ENCODE data around the gene CADPS.

Gene CADPS

DNA sequence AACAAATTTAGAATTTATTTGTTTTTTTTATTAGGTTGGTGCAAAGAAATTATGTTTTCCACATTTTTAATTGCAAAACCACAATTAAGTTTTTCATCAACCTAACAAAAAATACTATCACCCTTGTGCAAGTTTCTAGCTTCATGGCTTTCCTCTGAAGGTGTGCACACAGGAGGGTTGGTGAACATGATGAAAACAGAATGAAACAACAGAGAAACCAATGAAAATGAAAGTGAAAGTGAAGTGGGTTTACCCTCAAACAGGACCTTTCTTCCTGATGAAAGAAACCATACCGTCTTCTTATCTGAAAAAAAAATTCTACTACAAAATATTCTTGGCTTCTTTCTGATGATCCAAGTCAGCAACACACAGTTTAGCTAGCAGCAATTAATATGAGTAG lies 429.9 kb downstream of the CADPS start:
- in situ Hi-C loops (cut with HindIII; ENCODE audit: low pct_unique_long_range_greater_than_20kb, low sequenced_read_pairs) = no loop called here
- no peak for DNase-seq (ENCODE audit: low read depth in 1 of 2, low spot score in 1 of 2)
- no peak for TF ChIP-seq JUND (IDR thresholded peaks at IDR 0.05; ENCODE audit: low read depth)

DNA sequence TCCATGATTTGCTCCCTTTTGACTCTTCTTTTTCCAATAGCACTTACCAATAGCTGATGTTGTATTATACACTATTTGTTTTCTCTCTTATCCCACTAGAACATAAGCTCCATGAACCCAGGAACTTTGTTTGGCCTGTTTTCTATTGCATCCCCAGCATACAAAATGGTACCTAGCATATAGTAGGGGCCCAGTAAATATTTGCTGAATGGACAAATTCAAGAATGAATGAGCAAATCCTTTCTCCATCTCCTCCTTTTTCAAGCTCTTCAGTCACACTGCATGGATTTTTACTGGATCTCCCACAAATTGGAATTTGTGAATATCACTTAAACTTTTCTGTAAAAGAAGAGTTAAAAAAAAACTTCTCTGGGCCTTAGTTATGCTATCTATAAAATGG lies 435.2 kb downstream of the CADPS start:
- TF ChIP-seq JUND (IDR thresholded peaks at IDR 0.05; ENCODE audit: low read depth) = no peak
- DNase-seq (ENCODE audit: low read depth in 1 of 2, low spot score in 1 of 2) = no peak
- in situ Hi-C loops (cut with HindIII; ENCODE audit: low pct_unique_long_range_greater_than_20kb, low sequenced_read_pairs) = no loop called here

DNA sequence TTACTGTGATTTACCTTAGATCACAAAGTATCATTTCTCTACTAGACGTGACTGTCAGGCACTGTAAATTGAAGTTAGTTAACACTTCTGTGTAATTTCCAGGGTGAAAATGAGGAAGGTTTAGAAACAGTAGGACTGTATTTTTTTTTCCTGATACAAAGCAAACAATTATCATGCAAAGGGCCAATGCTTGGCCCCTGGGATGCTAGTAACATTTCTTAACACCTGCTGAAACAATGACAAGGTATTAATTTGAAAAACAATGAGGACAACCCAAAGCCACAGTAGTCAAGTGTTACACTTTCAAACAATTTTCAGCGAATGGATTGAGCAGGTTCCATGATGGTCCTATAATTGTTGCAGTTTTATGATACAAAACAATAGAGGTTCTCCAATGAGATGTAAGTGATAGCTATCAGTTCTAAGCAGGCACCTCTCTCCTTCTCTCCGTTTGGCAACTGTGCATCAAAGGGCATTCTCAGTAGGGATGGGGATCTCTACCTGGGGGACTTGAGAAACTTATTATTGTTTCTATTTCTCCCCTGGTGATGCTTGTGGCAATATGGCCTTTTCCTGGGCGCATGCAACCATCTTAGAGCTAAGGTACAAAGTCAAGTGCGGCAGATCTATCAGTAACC lies 435.9 kb downstream of the CADPS start:
- in situ Hi-C loops (cut with HindIII; ENCODE audit: low pct_unique_long_range_greater_than_20kb, low sequenced_read_pairs) = no loop called here
- DNase-seq (ENCODE audit: low read depth in 1 of 2, low spot score in 1 of 2) = no peak
- no peak for TF ChIP-seq JUND (IDR thresholded peaks at IDR 0.05; ENCODE audit: low read depth)

DNA sequence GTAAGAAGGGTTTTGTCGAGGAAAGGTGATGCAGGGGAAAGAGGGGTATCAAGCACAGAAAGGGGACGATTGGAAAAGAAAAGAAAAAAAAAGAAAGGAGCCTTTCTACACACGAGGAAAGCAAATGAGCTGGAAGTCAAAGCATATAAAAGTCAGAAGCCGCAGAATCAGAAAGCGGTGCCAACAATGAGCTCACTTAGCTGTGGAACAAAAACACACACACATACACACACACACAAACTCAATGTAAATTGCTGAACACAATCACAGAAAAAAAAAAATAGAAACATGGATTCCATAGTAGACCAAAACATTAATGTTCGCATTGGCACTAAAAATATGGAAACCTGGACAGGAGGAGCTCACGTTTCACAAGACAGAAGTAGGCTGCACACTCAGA lies 438.4 kb downstream of the CADPS start:
- in situ Hi-C loops (cut with HindIII; ENCODE audit: low pct_unique_long_range_greater_than_20kb, low sequenced_read_pairs) = no loop called here
- no peak for DNase-seq (ENCODE audit: low read depth in 1 of 2, low spot score in 1 of 2)
- no peak for TF ChIP-seq JUND (IDR thresholded peaks at IDR 0.05; ENCODE audit: low read depth)

DNA sequence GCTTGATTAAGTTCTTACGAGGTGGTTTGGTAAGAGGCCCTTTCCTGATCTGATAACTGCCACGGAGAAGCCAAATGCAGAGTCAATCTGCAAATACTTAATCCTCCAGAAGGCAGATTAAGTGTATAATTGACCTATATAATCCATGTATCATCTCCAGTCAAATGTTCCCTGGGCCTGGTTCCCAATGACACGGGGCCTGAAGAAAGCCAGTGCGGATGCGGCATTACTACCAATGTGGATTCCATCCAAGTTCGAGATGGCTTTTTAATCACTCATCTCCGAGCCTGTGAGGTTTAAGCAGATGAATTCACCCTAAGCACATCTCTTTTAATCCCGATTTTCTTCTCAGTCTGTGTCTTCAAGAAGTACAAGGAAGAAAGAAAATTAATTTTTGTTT lies 441.8 kb downstream of the CADPS start:
- TF ChIP-seq JUND (IDR thresholded peaks at IDR 0.05; ENCODE audit: low read depth) = no peak
- DNase-seq (ENCODE audit: low read depth in 1 of 2, low spot score in 1 of 2) = no peak
- in situ Hi-C loops (cut with HindIII; ENCODE audit: low pct_unique_long_range_greater_than_20kb, low sequenced_read_pairs) = no loop called here

DNA sequence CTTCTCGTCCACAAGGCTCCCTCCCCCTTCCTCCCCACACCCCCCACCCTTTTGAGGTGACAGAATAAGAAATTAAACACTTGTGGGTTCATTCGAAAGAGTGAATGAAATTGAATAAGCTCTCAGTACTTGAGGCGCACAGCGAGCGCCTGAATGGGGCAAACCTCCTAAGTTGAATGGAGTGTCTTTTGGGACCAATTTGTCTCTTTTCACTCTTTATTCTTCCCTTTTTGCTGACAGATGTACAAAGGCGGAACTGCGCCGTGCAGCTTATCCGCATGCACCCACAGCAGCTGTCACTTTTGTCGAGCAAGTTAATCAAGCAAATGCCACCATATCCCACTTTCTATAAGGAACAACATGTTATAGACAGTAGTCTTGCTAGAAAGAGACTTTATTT lies 454.0 kb downstream of the CADPS start:
- DNase-seq (ENCODE audit: low read depth in 1 of 2, low spot score in 1 of 2) = no peak
- TF ChIP-seq JUND (IDR thresholded peaks at IDR 0.05; ENCODE audit: low read depth) = no peak
- in situ Hi-C loops (cut with HindIII; ENCODE audit: low pct_unique_long_range_greater_than_20kb, low sequenced_read_pairs) = no loop called here

DNA sequence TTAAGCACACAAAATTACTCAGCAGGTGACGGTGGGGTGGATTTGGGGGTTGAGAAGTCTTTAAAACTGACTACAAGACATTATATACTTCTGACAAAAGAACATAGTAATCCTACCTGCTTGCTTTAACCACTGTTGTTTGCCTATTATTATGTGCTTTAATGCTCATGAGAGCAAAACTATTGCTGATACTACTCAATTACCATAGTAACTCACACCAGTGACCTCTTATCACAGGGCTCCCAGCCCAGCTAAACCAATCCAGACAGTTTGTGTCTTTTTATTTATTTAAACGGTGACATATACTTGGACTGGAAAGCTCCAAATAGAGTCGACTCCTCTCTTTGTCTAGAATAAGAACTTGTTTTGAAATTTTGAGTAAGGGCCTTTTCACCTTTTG lies 459.1 kb downstream of the CADPS start:
- no peak for TF ChIP-seq JUND (IDR thresholded peaks at IDR 0.05; ENCODE audit: low read depth)
- in situ Hi-C loops (cut with HindIII; ENCODE audit: low pct_unique_long_range_greater_than_20kb, low sequenced_read_pairs) = no loop called here
- no peak for DNase-seq (ENCODE audit: low read depth in 1 of 2, low spot score in 1 of 2)

DNA sequence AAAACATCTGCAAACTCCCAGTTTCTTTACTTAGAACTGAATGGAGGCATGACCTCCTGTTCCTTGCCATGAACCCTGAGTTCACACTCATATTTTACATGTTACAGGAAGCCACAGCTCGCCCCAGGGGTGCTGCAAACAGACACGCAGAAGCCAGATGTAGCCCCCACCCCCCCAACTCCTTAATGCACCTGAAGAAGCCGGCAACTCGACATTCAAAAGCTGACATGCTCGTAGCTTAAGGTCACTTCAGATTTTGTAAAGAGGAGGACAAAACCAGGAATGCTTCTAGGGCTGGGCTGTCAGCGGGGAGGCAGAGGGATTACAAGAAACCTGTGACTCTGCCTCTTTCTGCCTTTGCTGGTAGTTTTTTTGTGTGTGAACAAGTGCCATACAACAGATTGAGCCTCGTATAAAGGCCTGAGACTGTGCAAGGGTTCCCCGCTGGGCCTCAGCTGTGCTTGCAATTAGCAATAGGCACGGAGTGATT lies 459.9 kb downstream of the CADPS start:
- in situ Hi-C loops (cut with HindIII; ENCODE audit: low pct_unique_long_range_greater_than_20kb, low sequenced_read_pairs) = no loop called here

DNA sequence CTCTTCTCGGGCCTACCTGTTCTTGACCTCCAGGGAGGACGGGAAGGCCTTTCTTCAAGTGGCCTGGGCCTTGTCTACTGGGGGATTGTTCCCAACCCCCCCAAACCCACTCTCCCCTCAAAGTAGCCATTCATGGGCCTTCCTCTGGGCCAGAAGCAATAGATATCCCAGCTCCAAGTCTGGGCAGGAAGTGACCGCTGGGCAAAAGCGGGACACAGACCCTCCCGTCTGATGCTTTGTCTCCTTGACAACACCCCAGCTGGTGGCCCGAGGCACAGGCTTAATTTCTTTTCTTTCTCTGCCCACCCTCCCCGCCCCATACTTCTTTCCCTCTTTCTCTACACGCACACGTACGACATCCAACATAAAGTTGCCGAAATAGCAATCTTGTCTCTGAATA lies 460.4 kb downstream of the CADPS start:
- in situ Hi-C loops (cut with HindIII; ENCODE audit: low pct_unique_long_range_greater_than_20kb, low sequenced_read_pairs) = no loop called here
- no peak for TF ChIP-seq JUND (IDR thresholded peaks at IDR 0.05; ENCODE audit: low read depth)
- DNase-seq (ENCODE audit: low read depth in 1 of 2, low spot score in 1 of 2) = no peak

More for the DNA sequence above, 459.9 kb downstream of the CADPS start:
- no peak for DNase-seq (ENCODE audit: low read depth in 1 of 2, low spot score in 1 of 2)
- no peak for TF ChIP-seq JUND (IDR thresholded peaks at IDR 0.05; ENCODE audit: low read depth)

DNA sequence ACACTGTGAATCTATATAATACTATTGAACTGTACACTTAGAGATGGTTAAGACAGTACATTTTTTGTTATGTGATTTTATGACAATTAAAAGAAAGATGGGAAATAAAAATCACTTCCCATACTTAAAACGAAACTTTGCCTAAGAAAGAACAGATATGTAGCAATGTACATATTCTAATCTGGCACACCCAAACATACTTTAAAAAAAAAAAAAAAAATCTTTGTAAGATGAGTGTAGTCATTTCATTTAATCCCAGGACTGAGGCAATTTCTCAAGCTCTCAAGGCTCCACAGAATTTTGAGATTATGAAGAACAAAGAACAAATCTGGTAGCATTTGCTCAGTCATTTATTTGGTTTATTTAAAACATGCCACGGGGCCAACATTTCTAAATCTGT lies 461.5 kb downstream of the CADPS start:
- in situ Hi-C loops (cut with HindIII; ENCODE audit: low pct_unique_long_range_greater_than_20kb, low sequenced_read_pairs) = no loop called here
- no peak for DNase-seq (ENCODE audit: low read depth in 1 of 2, low spot score in 1 of 2)
- no peak for TF ChIP-seq JUND (IDR thresholded peaks at IDR 0.05; ENCODE audit: low read depth)

DNA sequence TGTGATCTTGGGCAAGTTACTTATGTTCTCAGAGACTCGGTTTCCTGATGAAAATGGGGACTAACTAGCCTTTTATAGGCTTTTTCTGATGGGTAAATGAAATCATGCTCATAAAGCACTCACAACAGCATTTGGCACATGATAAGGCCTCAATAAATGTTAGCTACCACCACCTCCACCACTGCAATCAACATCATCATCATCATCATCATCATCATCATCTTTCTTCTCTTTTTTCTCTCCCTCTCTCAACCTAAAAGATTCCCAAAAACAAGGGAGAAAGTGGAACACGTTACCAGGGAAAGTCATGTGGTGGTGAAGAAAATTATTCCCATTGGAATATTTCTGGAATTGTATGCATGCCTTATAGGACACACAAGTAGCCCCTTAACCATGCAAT lies 468.3 kb downstream of the CADPS start:
- no peak for TF ChIP-seq JUND (IDR thresholded peaks at IDR 0.05; ENCODE audit: low read depth)
- in situ Hi-C loops (cut with HindIII; ENCODE audit: low pct_unique_long_range_greater_than_20kb, low sequenced_read_pairs) = no loop called here
- DNase-seq (ENCODE audit: low read depth in 1 of 2, low spot score in 1 of 2) = no peak

DNA sequence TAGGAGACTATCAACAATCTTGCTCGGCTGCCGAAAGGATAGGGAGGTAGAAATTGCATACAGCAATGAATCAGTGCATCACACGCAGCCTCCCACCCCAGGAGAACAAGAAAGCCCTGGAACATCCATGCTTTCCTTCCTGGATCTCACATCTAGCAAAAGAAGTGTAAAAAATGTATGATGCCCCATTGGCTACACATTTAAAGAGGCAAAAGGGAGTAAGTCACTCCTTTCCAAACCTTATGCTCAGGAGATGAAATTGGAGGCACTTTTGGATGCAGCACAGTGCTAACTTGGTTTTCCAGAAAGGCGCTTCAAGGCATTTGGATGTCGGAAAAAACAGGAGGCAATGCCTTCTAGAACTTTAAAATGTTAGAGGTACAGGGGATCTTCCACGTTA lies 469.6 kb downstream of the CADPS start:
- no peak for DNase-seq (ENCODE audit: low read depth in 1 of 2, low spot score in 1 of 2)
- TF ChIP-seq JUND (IDR thresholded peaks at IDR 0.05; ENCODE audit: low read depth) = no peak
- in situ Hi-C loops (cut with HindIII; ENCODE audit: low pct_unique_long_range_greater_than_20kb, low sequenced_read_pairs) = no loop called here

DNA sequence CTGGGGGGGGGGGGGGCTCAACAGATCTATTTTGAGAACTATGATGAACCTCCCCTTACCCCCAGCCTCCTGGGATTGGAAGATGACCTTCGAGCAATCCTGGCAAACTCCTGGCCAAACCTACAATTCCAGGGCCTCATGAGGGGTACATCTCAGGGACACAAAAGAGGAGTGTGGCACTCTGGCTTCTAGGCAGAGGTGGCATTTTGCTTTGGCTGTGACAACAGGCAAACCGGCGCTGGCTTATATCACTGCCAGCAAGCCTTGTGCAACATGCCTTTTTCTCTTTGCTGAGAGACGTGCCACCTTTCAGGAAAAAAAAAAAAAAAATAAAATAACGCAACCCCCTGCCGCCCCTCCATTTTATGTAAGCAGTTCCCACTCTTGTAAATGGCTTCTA lies 470.1 kb downstream of the CADPS start:
- no peak for DNase-seq (ENCODE audit: low read depth in 1 of 2, low spot score in 1 of 2)
- TF ChIP-seq JUND (IDR thresholded peaks at IDR 0.05; ENCODE audit: low read depth) = no peak
- in situ Hi-C loops (cut with HindIII; ENCODE audit: low pct_unique_long_range_greater_than_20kb, low sequenced_read_pairs) = no loop called here

DNA sequence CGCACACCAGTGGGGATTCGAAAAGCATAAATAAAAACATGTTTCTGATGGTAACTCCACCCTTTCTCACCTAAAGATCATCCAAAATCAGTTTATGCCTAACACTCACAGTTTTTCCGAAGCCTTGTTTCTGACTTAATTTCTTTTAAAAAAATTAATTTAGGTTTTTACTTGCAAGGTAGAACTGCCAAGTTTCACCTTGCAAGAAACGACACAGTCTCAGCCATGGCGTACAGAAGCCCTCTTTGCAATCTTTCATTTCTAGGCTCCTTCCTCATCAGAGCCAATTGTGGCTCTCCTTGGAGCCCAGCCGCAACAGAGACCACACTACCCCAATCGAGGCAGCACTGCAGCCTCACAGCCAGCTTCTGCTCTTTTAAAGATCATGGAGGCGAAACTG lies 470.9 kb downstream of the CADPS start:
- DNase-seq (ENCODE audit: low read depth in 1 of 2, low spot score in 1 of 2) = no peak
- no peak for TF ChIP-seq JUND (IDR thresholded peaks at IDR 0.05; ENCODE audit: low read depth)
- in situ Hi-C loops (cut with HindIII; ENCODE audit: low pct_unique_long_range_greater_than_20kb, low sequenced_read_pairs) = no loop called here
